Measurements from ENCODE around the gene LACTB. TPM values are rescaled to one million over a fixed set of nuclear protein-coding genes. Genes with fewer than 3 reads are reported as not detected.

LACTB gene
- total RNA-seq, 1 donor from 2014 or later: 11.2 TPM

DNA sequence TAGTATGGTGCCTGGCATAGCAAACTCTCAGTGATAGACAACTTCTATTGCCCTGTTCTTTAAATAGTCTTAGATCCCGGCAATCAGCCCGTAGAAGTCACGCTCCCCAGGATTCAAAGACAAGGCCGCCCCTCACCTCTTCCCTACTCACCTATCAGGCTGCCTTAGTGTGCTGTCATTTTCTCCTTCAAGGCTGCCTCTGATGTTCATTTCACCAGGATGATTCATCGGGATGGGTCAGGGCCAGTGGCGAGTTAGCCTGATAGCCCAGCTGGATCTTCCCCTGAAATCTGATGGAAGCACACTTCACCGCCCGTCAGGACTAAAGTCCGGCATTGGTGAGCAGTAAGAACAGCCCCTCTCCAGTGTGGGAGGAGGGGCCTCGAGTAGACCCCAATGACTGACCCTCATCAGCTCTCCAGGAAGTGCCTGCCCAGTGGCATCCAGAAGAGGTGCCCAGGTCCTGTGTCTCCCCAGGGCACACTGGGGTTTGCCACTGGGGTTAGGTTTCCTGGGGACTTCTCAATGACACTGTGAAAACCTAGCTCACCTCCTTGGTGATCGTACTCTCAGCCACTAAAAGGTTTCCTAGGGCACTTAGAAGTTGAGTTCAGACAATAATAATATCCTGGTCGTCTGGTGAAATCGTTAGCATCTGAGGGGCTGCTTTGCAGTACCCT, 41.6 kb upstream of the LACTB start:
- no peak overlapping the region for H3K4me3 Mint-ChIP-seq (ENCODE audit: unreplicated experiment)
- peak; percentile 38 for DNase-seq (ENCODE audit: extremely low spot score, unreplicated experiment)
- no peaks in the 10 kb centered on the region for H3K27me3 Mint-ChIP-seq (ENCODE audit: unreplicated experiment)
- H3K9me3 Mint-ChIP-seq (ENCODE audit: unreplicated experiment): no peaks in the 10 kb centered on the region
- H3K27ac Mint-ChIP-seq (ENCODE audit: unreplicated experiment): no peak overlapping the region
- H3K4me1 Mint-ChIP-seq (ENCODE audit: unreplicated experiment): peaks cover 17% of the 10 kb centered on the region
- TF ChIP-seq, protein P1, sequence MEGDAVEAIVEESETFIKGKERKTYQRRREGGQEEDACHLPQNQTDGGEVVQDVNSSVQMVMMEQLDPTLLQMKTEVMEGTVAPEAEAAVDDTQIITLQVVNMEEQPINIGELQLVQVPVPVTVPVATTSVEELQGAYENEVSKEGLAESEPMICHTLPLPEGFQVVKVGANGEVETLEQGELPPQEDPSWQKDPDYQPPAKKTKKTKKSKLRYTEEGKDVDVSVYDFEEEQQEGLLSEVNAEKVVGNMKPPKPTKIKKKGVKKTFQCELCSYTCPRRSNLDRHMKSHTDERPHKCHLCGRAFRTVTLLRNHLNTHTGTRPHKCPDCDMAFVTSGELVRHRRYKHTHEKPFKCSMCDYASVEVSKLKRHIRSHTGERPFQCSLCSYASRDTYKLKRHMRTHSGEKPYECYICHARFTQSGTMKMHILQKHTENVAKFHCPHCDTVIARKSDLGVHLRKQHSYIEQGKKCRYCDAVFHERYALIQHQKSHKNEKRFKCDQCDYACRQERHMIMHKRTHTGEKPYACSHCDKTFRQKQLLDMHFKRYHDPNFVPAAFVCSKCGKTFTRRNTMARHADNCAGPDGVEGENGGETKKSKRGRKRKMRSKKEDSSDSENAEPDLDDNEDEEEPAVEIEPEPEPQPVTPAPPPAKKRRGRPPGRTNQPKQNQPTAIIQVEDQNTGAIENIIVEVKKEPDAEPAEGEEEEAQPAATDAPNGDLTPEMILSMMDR (IDR thresholded peaks at IDR 0.05): no peak
- no peaks in the 10 kb centered on the region for H3K36me3 Mint-ChIP-seq (ENCODE audit: unreplicated experiment)

GRCh38 chr15:63080634-63081250, 40.9 kb upstream of the LACTB start:
- H3K27ac Mint-ChIP-seq (ENCODE audit: unreplicated experiment): no peak overlapping the region
- H3K4me1 Mint-ChIP-seq (ENCODE audit: unreplicated experiment): peaks cover 11% of the 10 kb centered on the region
- no peaks in the 10 kb centered on the region for H3K27me3 Mint-ChIP-seq (ENCODE audit: unreplicated experiment)

GRCh38 chr15:63082366-63082765, 39.3 kb upstream of the LACTB start:
- TF ChIP-seq, protein P1 (IDR thresholded peaks at IDR 0.05): no peak
- Mint-ChIP-seq H3K4me3 (ENCODE audit: unreplicated experiment) (no peak overlapping the region), H3K4me1 (ENCODE audit: unreplicated experiment) (peaks cover 22% of the 10 kb centered on the region), H3K36me3 (ENCODE audit: unreplicated experiment) (no peaks in the 10 kb centered on the region), H3K27ac (ENCODE audit: unreplicated experiment) (no peak overlapping the region), H3K27me3 (ENCODE audit: unreplicated experiment) (no peaks in the 10 kb centered on the region), H3K9me3 (ENCODE audit: unreplicated experiment) (no peaks in the 10 kb centered on the region)
- DNase-seq (ENCODE audit: extremely low spot score, unreplicated experiment): no peak

More at GRCh38 chr15:63080634-63081250, 40.9 kb upstream of the LACTB start:
- no peak overlapping the region for H3K4me3 Mint-ChIP-seq (ENCODE audit: unreplicated experiment)
- H3K36me3 Mint-ChIP-seq (ENCODE audit: unreplicated experiment): no peaks in the 10 kb centered on the region
- TF ChIP-seq, protein P1 (IDR thresholded peaks at IDR 0.05): no peak
- no peaks in the 10 kb centered on the region for H3K9me3 Mint-ChIP-seq (ENCODE audit: unreplicated experiment)
- DNase-seq (ENCODE audit: extremely low spot score, unreplicated experiment): no peak

GRCh38 chr15:63083044-63083443, 38.6 kb upstream of the LACTB start:
- no peak for DNase-seq (ENCODE audit: extremely low spot score, unreplicated experiment)

DNA sequence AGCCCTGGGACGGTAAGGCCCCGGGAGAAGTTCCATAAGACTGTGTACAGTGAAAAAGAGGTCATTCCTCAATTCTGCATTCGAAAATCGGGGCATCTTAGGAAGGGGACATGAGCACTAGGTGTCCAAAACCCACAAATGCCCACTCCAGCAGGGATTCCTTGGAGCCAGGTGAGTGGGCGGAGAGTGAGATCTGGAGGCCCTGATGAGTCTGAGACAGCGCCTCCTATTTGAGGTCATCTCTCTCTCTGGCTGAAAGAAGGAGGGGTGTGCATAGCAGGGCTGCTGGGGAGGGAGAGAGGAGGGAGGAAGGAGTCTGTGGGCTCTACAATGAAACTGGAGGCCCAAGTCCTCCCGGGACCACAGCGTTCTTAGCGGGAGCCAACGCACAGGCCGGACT, 38.1 kb upstream of the LACTB start:
- TF ChIP-seq, protein P1 (IDR thresholded peaks at IDR 0.05): no peak
- no peaks in the 10 kb centered on the region for H3K27me3 Mint-ChIP-seq (ENCODE audit: unreplicated experiment)
- no peaks in the 10 kb centered on the region for H3K9me3 Mint-ChIP-seq (ENCODE audit: unreplicated experiment)
- no peak overlapping the region for H3K4me3 Mint-ChIP-seq (ENCODE audit: unreplicated experiment)
- peaks cover 24% of the 10 kb centered on the region for H3K4me1 Mint-ChIP-seq (ENCODE audit: unreplicated experiment)
- no peak overlapping the region for H3K27ac Mint-ChIP-seq (ENCODE audit: unreplicated experiment)
- no peak for DNase-seq (ENCODE audit: extremely low spot score, unreplicated experiment)
- no peaks in the 10 kb centered on the region for H3K36me3 Mint-ChIP-seq (ENCODE audit: unreplicated experiment)

More at GRCh38 chr15:63083044-63083443, 38.6 kb upstream of the LACTB start:
- Mint-ChIP-seq H3K27me3 (ENCODE audit: unreplicated experiment) (no peaks in the 10 kb centered on the region), H3K9me3 (ENCODE audit: unreplicated experiment) (no peaks in the 10 kb centered on the region), H3K4me3 (ENCODE audit: unreplicated experiment) (no peak overlapping the region), H3K27ac (ENCODE audit: unreplicated experiment) (no peak overlapping the region), H3K4me1 (ENCODE audit: unreplicated experiment) (peaks cover 22% of the 10 kb centered on the region), H3K36me3 (ENCODE audit: unreplicated experiment) (no peaks in the 10 kb centered on the region)
- TF ChIP-seq, protein P1 (IDR thresholded peaks at IDR 0.05): no peak

Measured in osteocyte (in vitro differentiated cells).